D721Med (cell line): ENCODE results near the gene HCN2.
A peak's percentile ranks its signal among the peaks of the same experiment; 100 is the strongest.

ENCODE experiments used
- DNase-seq: peaks from one replicate; pipeline ENCODE4 v3.0.0; 2011; ENCODE audit warnings: low spot score; ENCODE audit not compliant: insufficient read length
- FAIRE-seq: peaks from 2 replicates; lab custom pipeline; 2011; peaks lifted over from hg19 to GRCh38; lab: Jason Lieb, UNC
- TF ChIP-seq, protein P1 (sequence below): IDR thresholded peaks from 2 replicates; pipeline ENCODE4 v1.5.1; 2012; ENCODE audit warnings: mild to moderate bottlenecking, control low read depth; ENCODE audit not compliant: insufficient read depth; ENCODE audit errors: missing control alignments

The HCN2 gene

DNA sequence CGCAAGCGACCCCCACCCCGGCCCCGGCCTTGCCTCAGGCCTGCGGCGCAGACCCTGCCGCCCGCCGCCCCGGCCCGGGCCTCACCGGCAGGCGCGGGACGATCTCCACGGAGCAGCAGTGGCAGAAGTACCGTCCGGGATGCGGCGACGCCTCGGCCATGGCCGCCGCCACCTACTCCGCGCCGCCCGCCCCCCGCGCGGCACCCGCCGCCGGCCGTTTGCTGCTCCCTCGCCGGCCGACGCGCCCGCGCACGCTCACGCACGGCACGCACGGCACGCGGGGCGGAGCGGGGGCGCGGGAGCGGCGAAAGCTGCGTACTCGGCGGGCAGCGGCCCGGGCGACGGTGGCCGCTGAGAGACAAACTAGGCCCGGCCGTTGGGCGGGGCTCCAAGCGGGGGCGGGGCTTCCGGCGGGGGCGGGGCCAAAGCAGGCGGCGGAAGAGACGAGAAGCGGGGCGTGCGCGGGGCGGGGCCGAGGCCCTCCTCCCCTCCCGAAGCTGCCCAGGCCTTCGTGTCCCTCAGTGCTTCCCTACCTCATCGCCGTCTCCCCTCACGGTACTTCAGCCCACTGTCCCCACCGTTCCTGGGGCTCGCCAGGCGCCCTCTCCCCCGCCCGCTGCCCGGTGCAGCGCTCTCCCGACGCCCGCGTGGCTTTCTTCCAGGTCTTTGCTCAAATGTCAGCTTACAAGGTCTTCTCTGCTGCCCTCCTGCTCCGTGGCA, 73.4 kb downstream of the HCN2 start, which contains the start of gene RNF126:
Gene RNF126 (minus strand): TSS at position 253 of the 720 bp plus-strand sequence. CDS start 93 bp downstream, at position 160.
- DNase-seq (peak; percentile 95), FAIRE-seq (no peak)
- TF ChIP-seq, protein P1, sequence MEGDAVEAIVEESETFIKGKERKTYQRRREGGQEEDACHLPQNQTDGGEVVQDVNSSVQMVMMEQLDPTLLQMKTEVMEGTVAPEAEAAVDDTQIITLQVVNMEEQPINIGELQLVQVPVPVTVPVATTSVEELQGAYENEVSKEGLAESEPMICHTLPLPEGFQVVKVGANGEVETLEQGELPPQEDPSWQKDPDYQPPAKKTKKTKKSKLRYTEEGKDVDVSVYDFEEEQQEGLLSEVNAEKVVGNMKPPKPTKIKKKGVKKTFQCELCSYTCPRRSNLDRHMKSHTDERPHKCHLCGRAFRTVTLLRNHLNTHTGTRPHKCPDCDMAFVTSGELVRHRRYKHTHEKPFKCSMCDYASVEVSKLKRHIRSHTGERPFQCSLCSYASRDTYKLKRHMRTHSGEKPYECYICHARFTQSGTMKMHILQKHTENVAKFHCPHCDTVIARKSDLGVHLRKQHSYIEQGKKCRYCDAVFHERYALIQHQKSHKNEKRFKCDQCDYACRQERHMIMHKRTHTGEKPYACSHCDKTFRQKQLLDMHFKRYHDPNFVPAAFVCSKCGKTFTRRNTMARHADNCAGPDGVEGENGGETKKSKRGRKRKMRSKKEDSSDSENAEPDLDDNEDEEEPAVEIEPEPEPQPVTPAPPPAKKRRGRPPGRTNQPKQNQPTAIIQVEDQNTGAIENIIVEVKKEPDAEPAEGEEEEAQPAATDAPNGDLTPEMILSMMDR: no peak

DNA sequence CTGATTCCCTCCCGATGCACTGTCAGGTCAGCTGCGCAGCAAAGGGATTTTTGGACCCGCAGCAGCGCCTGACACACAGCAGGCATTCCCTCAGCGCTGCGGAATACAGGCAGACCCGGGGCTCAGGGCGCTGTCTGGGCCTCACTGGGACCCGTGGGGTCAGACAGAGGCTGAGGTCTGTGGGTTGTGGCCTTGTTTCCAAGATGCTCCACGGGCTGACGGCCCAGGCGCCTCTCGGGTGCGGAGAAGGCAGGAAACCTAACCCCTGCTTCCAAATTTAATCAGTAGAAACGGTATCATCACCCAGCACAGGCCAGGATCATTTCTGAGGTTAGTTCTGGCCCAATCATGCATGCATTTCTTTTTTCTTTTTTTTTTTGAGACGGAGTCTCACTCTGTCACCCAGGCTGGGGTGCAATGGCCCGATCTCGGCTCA, 74.0 kb downstream of the HCN2 start:
- TF ChIP-seq, protein P1: no peak
- no peak for DNase-seq
- FAIRE-seq: no peak

DNA sequence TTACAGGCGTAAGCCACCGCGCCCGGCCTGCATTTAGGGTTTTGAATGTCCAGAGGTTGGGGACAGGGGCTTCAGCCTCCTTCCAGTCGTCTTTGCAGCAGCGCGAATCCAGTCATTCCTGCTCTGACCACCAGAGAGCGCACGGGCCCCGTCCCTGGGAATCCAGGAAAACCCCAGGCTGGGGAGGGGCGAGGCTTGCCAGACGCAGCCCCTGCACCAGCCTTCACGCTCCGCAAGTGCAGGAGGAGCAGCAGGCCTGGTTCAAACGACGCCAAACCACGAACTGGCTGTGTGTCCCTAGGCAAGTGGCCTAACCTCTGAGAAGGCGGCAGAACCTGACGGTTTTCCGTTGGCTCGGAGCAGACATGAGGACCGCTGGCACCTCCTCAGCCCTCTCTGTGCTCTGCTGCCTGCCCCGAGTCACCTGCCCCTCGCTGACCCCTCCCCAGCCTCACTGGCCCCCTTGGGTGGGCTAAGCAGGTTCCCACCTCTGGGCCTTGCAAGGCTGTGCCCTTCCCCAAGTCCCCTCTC, 75.3 kb downstream of the HCN2 start:
- TF ChIP-seq, protein P1: peak; percentile 91
- FAIRE-seq (no peak), DNase-seq (peak; percentile 86)
